Measurements from ENCODE around the gene HSPB9. TPM values are rescaled to one million over a fixed set of nuclear protein-coding genes. Genes with fewer than 3 reads are reported as not detected.

HSPB9 gene
- total RNA-seq, 1 experiment from 2014 or later, result not detected

DNA sequence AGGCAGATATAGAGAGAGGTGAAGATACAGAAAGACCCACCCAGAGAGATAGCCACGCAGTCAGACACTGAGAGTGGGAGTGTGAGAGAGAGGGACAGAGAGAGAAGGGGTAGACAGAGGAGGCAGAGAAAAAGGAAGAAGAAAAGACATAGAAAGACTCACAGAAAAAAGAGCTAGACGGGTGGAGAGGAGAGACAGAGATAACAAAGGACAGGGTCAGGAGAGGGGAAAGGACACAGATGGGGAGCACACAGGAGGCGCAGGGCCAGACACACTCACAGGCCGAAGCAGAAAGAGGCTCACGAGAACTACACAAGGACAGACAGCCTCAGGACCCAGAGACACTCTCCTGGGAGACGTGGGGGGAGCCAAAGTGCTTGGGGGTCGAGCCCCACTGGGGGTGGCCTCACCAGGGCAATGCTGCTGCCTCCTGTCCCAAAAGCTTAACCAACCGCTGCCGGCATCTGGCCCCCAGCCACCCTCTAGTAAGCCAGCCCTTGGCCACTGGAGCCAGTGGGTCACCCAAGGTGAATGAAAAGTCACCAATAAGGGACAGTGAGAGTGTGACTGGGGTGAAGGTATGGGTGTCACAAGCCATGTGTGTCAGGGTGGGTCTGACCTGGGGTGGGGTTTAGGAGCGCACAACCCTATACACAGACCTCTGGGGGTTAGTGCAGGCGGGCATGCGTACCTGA is 28.1 kb upstream of the HSPB9 start:
- BruUV-seq (replicated peaks), result no TSS peak
- ATAC-seq (no peak), DNase-seq (ENCODE audit: low read depth, low spot score) (no peak)
- Histone ChIP-seq H3K4me3 (replicated peaks in 1 of 2; ENCODE audit: low read depth in 1 of 2, low read length in 2 of 2) (no peak overlapping the region), H3K27ac (ENCODE audit: low read depth, low read length) (no peak overlapping the region), H2AFZ (ENCODE audit: low read depth, low read length, poor library complexity, severe bottlenecking) (no peak overlapping the region), H3K9me2 (ENCODE audit: insufficient read depth) (no peaks in the 10 kb centered on the region), H3K9me3 (ENCODE audit: control insufficient read depth in 1 of 2, insufficient read depth in 1 of 2, low read depth in 1 of 2, low read length in 2 of 2) (no peaks in the 10 kb centered on the region), H4K20me1 (ENCODE audit: insufficient read depth) (no peaks in the 10 kb centered on the region), H3K36me3 (ENCODE audit: control insufficient read depth in 1 of 2, insufficient read depth in 2 of 2, low read length in 2 of 2) (no peaks in the 10 kb centered on the region), H3K79me2 (ENCODE audit: insufficient read depth, low read length) (no peaks in the 10 kb centered on the region), H3K4me1 (ENCODE audit: control insufficient read depth in 1 of 2, insufficient read depth in 2 of 2, low read length in 2 of 2) (no peaks in the 10 kb centered on the region), H3K4me2 (ENCODE audit: low read length) (no peak overlapping the region), H3K27me3 (ENCODE audit: insufficient read depth, low read length) (no peaks in the 10 kb centered on the region), H3K9ac (ENCODE audit: low read length) (no peak overlapping the region)
- ChIA-PET POLR2A (no interaction called here), CTCF (no interaction called here), RAD21 (ENCODE audit: low non-redundant PET in 1 of 2, low total read pairs in 2 of 2, uncharacterized antibody in 2 of 2, unreplicated experiment in 2 of 2) (no interaction called here)
- TF ChIP-seq, protein P1, sequence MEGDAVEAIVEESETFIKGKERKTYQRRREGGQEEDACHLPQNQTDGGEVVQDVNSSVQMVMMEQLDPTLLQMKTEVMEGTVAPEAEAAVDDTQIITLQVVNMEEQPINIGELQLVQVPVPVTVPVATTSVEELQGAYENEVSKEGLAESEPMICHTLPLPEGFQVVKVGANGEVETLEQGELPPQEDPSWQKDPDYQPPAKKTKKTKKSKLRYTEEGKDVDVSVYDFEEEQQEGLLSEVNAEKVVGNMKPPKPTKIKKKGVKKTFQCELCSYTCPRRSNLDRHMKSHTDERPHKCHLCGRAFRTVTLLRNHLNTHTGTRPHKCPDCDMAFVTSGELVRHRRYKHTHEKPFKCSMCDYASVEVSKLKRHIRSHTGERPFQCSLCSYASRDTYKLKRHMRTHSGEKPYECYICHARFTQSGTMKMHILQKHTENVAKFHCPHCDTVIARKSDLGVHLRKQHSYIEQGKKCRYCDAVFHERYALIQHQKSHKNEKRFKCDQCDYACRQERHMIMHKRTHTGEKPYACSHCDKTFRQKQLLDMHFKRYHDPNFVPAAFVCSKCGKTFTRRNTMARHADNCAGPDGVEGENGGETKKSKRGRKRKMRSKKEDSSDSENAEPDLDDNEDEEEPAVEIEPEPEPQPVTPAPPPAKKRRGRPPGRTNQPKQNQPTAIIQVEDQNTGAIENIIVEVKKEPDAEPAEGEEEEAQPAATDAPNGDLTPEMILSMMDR (IDR thresholded peaks at IDR 0.05 in 2 of 3, conservative IDR thresholded peaks at IDR 0.05 in 1 of 3; ENCODE audit: borderline replicate concordance in 1 of 3, insufficient read depth in 1 of 3, low read depth in 2 of 3, low read length in 2 of 3), result no peak
- no peak for TF ChIP-seq TCF7L2 (IDR thresholded peaks at IDR 0.05; ENCODE audit: borderline replicate concordance, extremely low read depth, insufficient read depth, insufficient read length)
- TF ChIP-seq YY1 (IDR thresholded peaks at IDR 0.05; ENCODE audit: extremely low read depth, insufficient replicate concordance, low read depth, low read length), result no peak
- TF ChIP-seq RAD21 (IDR thresholded peaks at IDR 0.05; ENCODE audit: low read depth), result no peak
- TF ChIP-seq EZH2 (IDR thresholded peaks at IDR 0.05), result no peak
- no peak for TF ChIP-seq SIN3A (IDR thresholded peaks at IDR 0.05; ENCODE audit: low read depth)
- no peak for TF ChIP-seq POLR2A (IDR thresholded peaks at IDR 0.05; ENCODE audit: borderline replicate concordance, extremely low read depth, insufficient read depth, insufficient read length)
- intact Hi-C loops (cut with micrococcal nuclease), result no loop called here
